Memory B cell (primary cell): ENCODE results near the gene SUFU.

Source experiments
- ATAC-seq: fragments of 150-1000 bp; cut with Tn5 transposase; 2 replicates; pipeline ENCODE4 v1.10.0; 2021; ENCODE audit warnings: low read depth, mild to moderate bottlenecking, moderate library complexity
- DNase-seq, 2 donors: peaks; one replicate each; pipeline ENCODE4 v3.0.0; 2022; ENCODE audit warnings: low spot score in 2 of 2
- H3K27ac Mint-ChIP-seq: one replicate; pipeline ENCODE4 v1.8.0; 2022; ENCODE audit warnings: mild to moderate bottlenecking, moderate library complexity, mixed read lengths
- H3K27me3 Mint-ChIP-seq: one replicate; pipeline ENCODE4 v1.8.0; 2022; ENCODE audit warnings: mixed read lengths
- H3K36me3 Mint-ChIP-seq: one replicate; pipeline ENCODE4 v1.8.0; 2022; ENCODE audit warnings: mild to moderate bottlenecking, mixed read lengths
- H3K4me1 Mint-ChIP-seq: one replicate; pipeline ENCODE4 v1.8.0; 2022; ENCODE audit warnings: mixed read lengths
- H3K4me3 Mint-ChIP-seq: one replicate; pipeline ENCODE4 v1.8.0; 2022; ENCODE audit warnings: mild to moderate bottlenecking, moderate library complexity, mixed read lengths
- H3K9me3 Mint-ChIP-seq: one replicate; pipeline ENCODE4 v1.8.0; 2022; ENCODE audit warnings: mixed read lengths

SUFU gene

DNA sequence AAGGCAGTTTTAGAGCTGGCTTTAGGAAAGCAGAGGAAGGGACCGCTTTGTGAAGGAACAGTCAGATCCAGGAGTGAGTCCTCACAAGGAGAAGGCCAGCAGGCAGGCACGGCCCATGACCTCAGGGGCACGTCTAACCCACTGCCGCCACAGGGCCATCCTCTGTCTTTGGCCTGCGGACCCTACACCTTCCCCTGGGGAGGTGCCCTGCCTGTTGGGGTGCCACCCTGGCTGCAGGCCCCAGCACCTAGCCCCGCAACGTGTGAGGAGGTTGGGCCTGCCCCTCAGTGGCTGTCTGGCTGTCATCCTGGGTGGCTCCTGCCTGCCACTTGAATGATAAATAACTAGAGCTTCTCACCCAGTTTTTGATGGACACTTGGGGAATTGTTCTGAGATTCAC, 109.5 kb downstream of the SUFU start:
- no peak for ATAC-seq

GRCh38 chr10:102613785-102614184, 110.0 kb downstream of the SUFU start:
- H3K27ac Mint-ChIP-seq = no peak overlapping the region
- H3K9me3 Mint-ChIP-seq = no peaks in the 10 kb centered on the region
- H3K36me3 Mint-ChIP-seq = peaks cover 13% of the 10 kb centered on the region
- DNase-seq (no peak), ATAC-seq (no peak)
- no peak overlapping the region for H3K4me3 Mint-ChIP-seq
- no peaks in the 10 kb centered on the region for H3K27me3 Mint-ChIP-seq
- no peaks in the 10 kb centered on the region for H3K4me1 Mint-ChIP-seq

More for the DNA sequence above, 109.5 kb downstream of the SUFU start:
- no peaks in the 10 kb centered on the region for H3K9me3 Mint-ChIP-seq
- no peak overlapping the region for H3K4me3 Mint-ChIP-seq
- H3K27ac Mint-ChIP-seq = no peak overlapping the region
- no peaks in the 10 kb centered on the region for H3K27me3 Mint-ChIP-seq
- no peaks in the 10 kb centered on the region for H3K4me1 Mint-ChIP-seq
- no peak for DNase-seq
- peaks cover 10% of the 10 kb centered on the region for H3K36me3 Mint-ChIP-seq

- Mint-ChIP-seq H3K36me3 (peaks cover 14% of the 10 kb centered on the region), H3K4me1 (no peaks in the 10 kb centered on the region), H3K9me3 (no peaks in the 10 kb centered on the region), H3K27me3 (no peaks in the 10 kb centered on the region), H3K27ac (no peak overlapping the region), H3K4me3 (no peak overlapping the region)
- DNase-seq (no peak), ATAC-seq (no peak)
Observed at GRCh38 chr10:102614888-102615287, 111.1 kb downstream of the SUFU start.

GRCh38 chr10:102615361-102615760, 111.6 kb downstream of the SUFU start:
- Mint-ChIP-seq H3K27me3 (no peaks in the 10 kb centered on the region), H3K4me3 (no peak overlapping the region), H3K27ac (no peak overlapping the region), H3K9me3 (no peaks in the 10 kb centered on the region), H3K4me1 (no peaks in the 10 kb centered on the region), H3K36me3 (peaks cover 14% of the 10 kb centered on the region)
- DNase-seq (no peak), ATAC-seq (no peak)

GRCh38 chr10:102616066-102616770, 112.4 kb downstream of the SUFU start:
- no peak overlapping the region for H3K27ac Mint-ChIP-seq
- H3K9me3 Mint-ChIP-seq = no peaks in the 10 kb centered on the region
- ATAC-seq = no peak

GRCh38 chr10:102617041-102617440, 113.3 kb downstream of the SUFU start:
- Mint-ChIP-seq H3K4me3 (no peak overlapping the region), H3K27me3 (no peaks in the 10 kb centered on the region), H3K36me3 (peaks cover 16% of the 10 kb centered on the region), H3K4me1 (no peaks in the 10 kb centered on the region), H3K9me3 (no peaks in the 10 kb centered on the region), H3K27ac (no peak overlapping the region)
- DNase-seq = no peak
- ATAC-seq = no peak

More at GRCh38 chr10:102616066-102616770, 112.4 kb downstream of the SUFU start:
- no peak overlapping the region for H3K4me3 Mint-ChIP-seq
- no peak for DNase-seq
- H3K36me3 Mint-ChIP-seq = peaks cover 14% of the 10 kb centered on the region
- H3K27me3 Mint-ChIP-seq = no peaks in the 10 kb centered on the region
- no peaks in the 10 kb centered on the region for H3K4me1 Mint-ChIP-seq

DNA sequence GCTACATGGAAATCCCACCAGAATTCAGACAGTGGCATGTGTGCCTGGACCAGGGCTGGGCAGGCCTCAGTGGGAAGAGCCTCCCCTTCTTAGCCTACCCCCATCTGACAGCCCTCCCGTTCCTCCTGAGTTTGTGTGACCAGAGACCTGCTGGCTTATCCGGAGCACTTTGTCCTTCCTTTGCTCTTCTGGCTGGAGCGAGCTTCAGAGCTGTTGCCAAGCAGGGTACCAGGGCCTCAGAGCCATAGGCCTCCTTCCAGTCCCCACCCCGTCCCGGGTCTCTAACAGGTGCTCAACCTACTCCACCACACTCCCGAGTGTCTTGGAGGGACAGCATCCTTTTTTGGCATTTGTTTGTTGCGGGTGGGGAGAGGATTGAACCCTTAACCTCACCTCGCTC, 114.0 kb downstream of the SUFU start:
- no peaks in the 10 kb centered on the region for H3K27me3 Mint-ChIP-seq
- H3K9me3 Mint-ChIP-seq = no peaks in the 10 kb centered on the region
- H3K27ac Mint-ChIP-seq = no peak overlapping the region
- H3K36me3 Mint-ChIP-seq = peaks cover 16% of the 10 kb centered on the region
- DNase-seq (no peak), ATAC-seq (no peak)
- no peaks in the 10 kb centered on the region for H3K4me1 Mint-ChIP-seq
- no peak overlapping the region for H3K4me3 Mint-ChIP-seq

- peaks cover 16% of the 10 kb centered on the region for H3K36me3 Mint-ChIP-seq
- H3K4me3 Mint-ChIP-seq = no peak overlapping the region
Observed at GRCh38 chr10:102619281-102619981, 115.7 kb downstream of the SUFU start.

GRCh38 chr10:102620138-102620590, 116.4 kb downstream of the SUFU start:
- no peak overlapping the region for H3K27ac Mint-ChIP-seq

More at GRCh38 chr10:102619281-102619981, 115.7 kb downstream of the SUFU start:
- Mint-ChIP-seq H3K4me1 (no peaks in the 10 kb centered on the region), H3K9me3 (no peaks in the 10 kb centered on the region), H3K27ac (no peak overlapping the region), H3K27me3 (no peaks in the 10 kb centered on the region)
- ATAC-seq (no peak), DNase-seq (no peak)

GRCh38 chr10:102620591-102621442, 117.0 kb downstream of the SUFU start:
- Mint-ChIP-seq H3K27ac (no peak overlapping the region), H3K27me3 (no peaks in the 10 kb centered on the region), H3K9me3 (no peaks in the 10 kb centered on the region), H3K36me3 (peaks cover 18% of the 10 kb centered on the region), H3K4me3 (no peak overlapping the region), H3K4me1 (peaks cover 8% of the 10 kb centered on the region)
- no peak for ATAC-seq
- DNase-seq = no peak

More at GRCh38 chr10:102620138-102620590, 116.4 kb downstream of the SUFU start:
- H3K36me3 Mint-ChIP-seq = peaks cover 18% of the 10 kb centered on the region
- H3K4me3 Mint-ChIP-seq = no peak overlapping the region
- no peaks in the 10 kb centered on the region for H3K27me3 Mint-ChIP-seq
- ATAC-seq = no peak
- no peak for DNase-seq
- no peaks in the 10 kb centered on the region for H3K9me3 Mint-ChIP-seq
- peaks cover 3% of the 10 kb centered on the region for H3K4me1 Mint-ChIP-seq

DNA sequence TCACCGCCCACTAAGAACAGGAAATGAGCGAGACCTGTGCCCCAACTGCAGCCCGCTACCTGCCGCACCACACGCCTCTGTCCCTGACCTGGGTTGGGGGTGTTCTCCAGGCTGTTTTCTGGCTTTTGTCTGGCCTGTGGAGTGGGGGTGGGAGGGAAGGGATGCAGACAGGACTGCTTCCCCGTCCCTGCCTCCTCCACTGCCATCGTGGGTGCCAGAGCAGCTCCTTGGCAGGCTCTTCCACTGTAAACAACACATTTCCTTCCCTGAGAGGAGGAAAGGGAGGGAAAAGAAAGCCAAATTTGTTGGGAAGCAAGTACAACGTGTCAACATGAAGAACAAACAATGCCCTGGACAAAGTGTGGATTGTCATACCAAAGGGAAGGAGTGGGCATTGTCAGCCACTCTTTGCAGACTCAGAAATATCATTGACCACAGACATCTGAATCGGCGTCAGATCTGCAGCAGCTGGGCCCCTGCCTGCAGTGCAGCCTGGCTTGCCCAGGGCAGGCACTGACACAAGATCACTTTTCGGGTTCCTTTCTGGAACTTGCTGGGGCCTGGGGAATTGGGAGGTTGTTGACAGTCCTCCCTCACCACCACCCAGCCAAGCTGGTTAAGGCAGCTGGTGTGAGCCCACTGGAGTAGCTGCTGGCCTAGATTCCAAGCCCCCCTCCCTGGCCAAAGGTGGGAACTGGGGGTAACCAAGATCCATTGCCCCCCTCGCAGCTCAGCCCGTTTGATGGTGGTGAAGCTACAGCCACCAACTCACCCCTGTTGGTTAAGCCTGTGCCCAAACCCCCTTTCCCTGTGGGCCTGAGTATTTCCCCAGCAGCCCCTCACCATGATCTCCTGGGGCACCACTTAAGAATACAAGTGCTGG, 117.9 kb downstream of the SUFU start:
- no peaks in the 10 kb centered on the region for H3K27me3 Mint-ChIP-seq
- no peak for ATAC-seq
- H3K4me1 Mint-ChIP-seq = peaks cover 9% of the 10 kb centered on the region
- H3K4me3 Mint-ChIP-seq = no peak overlapping the region
- no peaks in the 10 kb centered on the region for H3K9me3 Mint-ChIP-seq
- DNase-seq = no peak
- H3K27ac Mint-ChIP-seq = no peak overlapping the region
- peaks cover 18% of the 10 kb centered on the region for H3K36me3 Mint-ChIP-seq

- H3K27me3 Mint-ChIP-seq = no peaks in the 10 kb centered on the region
- H3K9me3 Mint-ChIP-seq = no peaks in the 10 kb centered on the region
- no peak for DNase-seq
- ATAC-seq = no peak
- H3K4me3 Mint-ChIP-seq = no peak overlapping the region
- H3K36me3 Mint-ChIP-seq = peaks cover 13% of the 10 kb centered on the region
- peaks cover 9% of the 10 kb centered on the region for H3K4me1 Mint-ChIP-seq
- no peak overlapping the region for H3K27ac Mint-ChIP-seq
Observed at GRCh38 chr10:102624094-102624493, 120.3 kb downstream of the SUFU start.
